Heart left ventricle (tissue), 16 donors: ENCODE data around the gene RBAK. TPM values are rescaled to one million over a fixed set of nuclear protein-coding genes. Genes with fewer than 3 reads are reported as not detected.
"Not testable (repeated sequence)": the region's sequence is repeated elsewhere in the genome, so short reads cannot be mapped to it uniquely, and the experiment has no call there.

Experiments used
- ATAC-seq, 4 donors: fragments of 200-7000 bp; cut with Tn5 transposase; one replicate each; pipeline ENCODE4 v1.9.1; 2020 to 2022; ENCODE audit warnings: moderate library complexity in 4 of 4, mild to moderate bottlenecking in 3 of 4, moderate number of reproducible peaks in 1 of 4
- DNase-seq, 5 donors: peaks; one replicate each; pipeline ENCODE4 v3.0.0-alpha.2; 2020
- H3K27ac ChIP-seq, 12 donors: fragments of 200-600 bp; sonication (generic) in 4 of 12; one replicate each; pipeline versions ENCODE4 v1.5.0 to v1.8.0; 2016 to 2022; ENCODE audit warnings: mild to moderate bottlenecking in 2 of 12
- H3K27me3 ChIP-seq, 9 donors: fragments of 200-600 bp; sonication (generic) in 2 of 9; one replicate each; pipeline versions ENCODE4 v1.5.1 to v1.8.0; 2016 to 2022; ENCODE audit warnings: mild to moderate bottlenecking in 3 of 9
- H3K36me3 ChIP-seq, 9 donors: fragments of 200-600 bp; sonication (generic) in 2 of 9; one replicate each; pipeline versions ENCODE4 v1.5.0 to v1.8.0; 2018 to 2022; ENCODE audit warnings: mild to moderate bottlenecking in 2 of 9
- H3K4me1 ChIP-seq, 12 donors: fragments of 200-600 bp; sonication (generic) in 4 of 12; one replicate each; pipeline versions ENCODE4 v1.5.0 to v1.8.0; 2016 to 2022; ENCODE audit warnings: mild to moderate bottlenecking in 3 of 12
- H3K4me3 ChIP-seq, 12 donors: fragments of 200-600 bp; sonication (generic) in 4 of 12; one replicate each; pipeline versions ENCODE4 v1.5.0 to v1.8.0; 2017 to 2022; ENCODE audit warnings: mild to moderate bottlenecking in 9 of 12, moderate library complexity in 4 of 12
- H3K9me3 ChIP-seq, 12 donors: fragments of 200-600 bp; sonication (generic) in 4 of 12; one replicate each; pipeline versions ENCODE4 v1.5.0 to v1.8.0; 2016 to 2022; ENCODE audit warnings: mild to moderate bottlenecking in 1 of 12
- CTCF ChIP-seq, 12 donors: fragments of 200-600 bp; sonication (generic) in 4 of 12; IDR thresholded peaks; one replicate each; pipeline versions ENCODE4 v1.5.0 to v1.8.0; 2018 to 2022; ENCODE audit warnings: antibody characterized with exemption in 12 of 12, mild to moderate bottlenecking in 5 of 12
- POLR2A ChIP-seq, 2 donors: fragments of 450-650 bp; IDR thresholded peaks; one replicate each; pipeline ENCODE4 v1.6.1; 2017; ENCODE audit warnings: antibody characterized with exemption in 2 of 2, mild to moderate bottlenecking in 2 of 2, moderate library complexity in 2 of 2
- WGBS, 4 donors: extraction: QIAGEN DNeasy Blood & Tissue Kit in 2 of 4; methylation state at CpG; one replicate each; pipeline versions ENCODE4 v1.1.5 to v1.1.7; 2013 to 2018; 5-methylcytosine and 5-hydroxymethylcytosine counted together
- intact Hi-C, 10 donors: fragments of 100-400 bp; cut with DNase I; formaldehyde crosslinking; loops; one replicate each; pipeline versions ENCODE4 v1.11.1 to v1.14.2; 2022
- polyA plus RNA-seq, 2 donors: library from polyadenylated mRNA; stranded (reverse); fragments of 200-250 nt; gene quantifications; one replicate each; pipeline ENCODE4 v1.2.3, GENCODE V29; 2013
- total RNA-seq, 9 donors: library from RNA; depleted of rRNA in 2 of 9; stranded (reverse); fragments of >200 nt in 2 of 9; fragmentation: NEBNext Ultra II Directional in 3 of 9; extraction: Animal tissue kit (Norgen Biotek cat#: 25700) in 3 of 9; gene quantifications; one replicate each; pipeline versions ENCODE4 v1.1.0 to v1.2.4, GENCODE V29; 2016 to 2023
- donor health status: ischemic (EF 13 %, LVEDD 7.1; RV severe dilation, severe dysfunction).
- donor health status: healthy with polysubstance abuse.
- donor health status: DM: no; HTN: yes; CAD: no.
- donor health status: DM: no; HTN: no; CAD: no.
- donor health status: ischemic (EF 25% LVEDD 6.9; RV normal size, moderate dysfunction).
- donor health status: ischemic (EF 25% LVEDD 5.7; RV mildly dilated, moderate dysfunction).
- donor health status: healthy.
- donor health status: DM: yes; HTN: yes; CAD: no.
- donor health status: ischemic (EF 35%, LVEDD 5.7; RV mildly dilated, moderate dysfunction).
- donor health status: nonischemic (EF 11% LVEDD 7.7; RV severe dilation, severe dysfunction).
- donor health status: DM: yes; HTN: yes; CAD: no.
- donor health status: PGD.
- donor health status: ischemic (EF 29% LVEDD 5.4; RV normal size, mild dysfunction).
- donor health status: nonischemic (EF 23%, LVEDD 6.1; RV moderate dilation, normal function).

The RBAK gene
- total and polyA plus RNA-seq, 11 donors, result 4.2 to 10.6 (median 8.1) TPM

DNA sequence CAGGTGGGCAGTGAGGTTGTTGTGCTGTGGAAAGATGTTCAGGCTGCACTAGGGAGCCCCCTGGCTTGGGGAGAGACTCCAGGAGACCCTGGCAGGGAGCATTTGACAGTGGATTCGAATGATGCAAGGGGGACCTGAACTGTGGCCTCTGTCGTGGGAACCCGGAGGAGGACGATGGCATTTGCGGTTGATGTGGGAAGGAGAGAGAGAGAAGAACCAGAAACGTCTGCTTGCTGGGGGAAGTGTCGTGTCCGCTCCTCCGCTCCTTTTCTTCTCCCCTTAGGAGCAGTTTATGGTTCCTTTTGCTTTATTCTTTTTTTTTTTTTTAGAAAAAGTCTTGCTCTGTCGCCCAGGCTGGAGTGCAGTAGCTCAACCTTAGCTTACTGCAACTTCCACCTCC, 12.5 kb upstream of the RBAK start:
- ATAC-seq, H3K9me3 ChIP-seq, H3K4me3 ChIP-seq, H3K27me3 ChIP-seq, DNase-seq, intact Hi-C loops, H3K4me1 ChIP-seq, H3K27ac ChIP-seq, H3K36me3 ChIP-seq: not testable (repeated sequence)
- 78 to 95% (median 86%) methylated on average over 10 of the region's 10 CpGs for WGBS, 4 donors

- DNase-seq (no peak), ATAC-seq (no peak)
- Histone ChIP-seq H3K4me3 (no peak overlapping the region), H3K9me3 (no peaks in the 10 kb centered on the region), H3K36me3 (peaks cover 0 to 3% (median 0%) of the 10 kb centered on the region in 9 donors), H3K27me3 (no peaks in the 10 kb centered on the region), H3K27ac (no peak overlapping the region), H3K4me1 (no peaks in the 10 kb centered on the region)
- no peak for TF ChIP-seq POLR2A (IDR thresholded peaks at IDR 0.05)
- WGBS, 4 donors, result 87 to 92% (median 90%) methylated on average over 9 of the region's 9 CpGs
- intact Hi-C loops, result no loop called here
Observed at GRCh38 chr7:5035276-5035675, 10.4 kb upstream of the RBAK start.

GRCh38 chr7:5036446-5036845, 9.2 kb upstream of the RBAK start:
- ATAC-seq, result no peak
- H3K27me3 ChIP-seq, result no peaks in the 10 kb centered on the region
- H3K27ac ChIP-seq, result no peak overlapping the region
- no peak for DNase-seq
- no peaks in the 10 kb centered on the region for H3K9me3 ChIP-seq
- WGBS, 4 donors, result 77 to 88% (median 82%) methylated on average over 9 of the region's 9 CpGs
- no peak overlapping the region for H3K4me3 ChIP-seq
- H3K4me1 ChIP-seq, result no peaks in the 10 kb centered on the region
- intact Hi-C loops, result no loop called here
- TF ChIP-seq CTCF (IDR thresholded peaks at IDR 0.05), result no peak
- no peak for TF ChIP-seq POLR2A (IDR thresholded peaks at IDR 0.05)
- H3K36me3 ChIP-seq, result peaks cover 0 to 3% (median 0%) of the 10 kb centered on the region in 9 donors

GRCh38 chr7:5041047-5041446, 4.6 kb upstream of the RBAK start:
- H3K4me3 ChIP-seq, result no peak overlapping the region
- no peak for ATAC-seq
- WGBS, 4 donors, result 75 to 84% (median 79%) methylated on average over 5 of the region's 5 CpGs
- H3K4me1 ChIP-seq, result peaks cover 0 to 3% (median 0%) of the 10 kb centered on the region in 12 donors
- intact Hi-C loops, result no loop called here
- peaks cover 0 to 3% (median 0%) of the 10 kb centered on the region in 9 donors for H3K36me3 ChIP-seq
- H3K9me3 ChIP-seq, result no peaks in the 10 kb centered on the region
- no peak overlapping the region for H3K27ac ChIP-seq
- H3K27me3 ChIP-seq, result no peaks in the 10 kb centered on the region
- no peak for TF ChIP-seq CTCF (IDR thresholded peaks at IDR 0.05)
- no peak for TF ChIP-seq POLR2A (IDR thresholded peaks at IDR 0.05)
- DNase-seq, result no peak

- DNase-seq, result no peak
- no peaks in the 10 kb centered on the region for H3K9me3 ChIP-seq
- 57 to 76% (median 71%) methylated on average over 2 of the region's 2 CpGs for whole genome bisulfite sequencing, 4 donors
- no peak overlapping the region for H3K27ac ChIP-seq
- peaks cover 0 to 10% (median 5%) of the 10 kb centered on the region in 12 donors for H3K4me1 ChIP-seq
- H3K27me3 ChIP-seq, result no peaks in the 10 kb centered on the region
- intact Hi-C loops, result no loop called here
- no peak for TF ChIP-seq POLR2A (IDR thresholded peaks at IDR 0.05)
- TF ChIP-seq CTCF (IDR thresholded peaks at IDR 0.05), result no peak
- H3K4me3 ChIP-seq, result no peak overlapping the region
- no peak for ATAC-seq
- peaks cover 0 to 7% (median 0%) of the 10 kb centered on the region in 9 donors for H3K36me3 ChIP-seq
Observed at GRCh38 chr7:5043661-5044060, 2.0 kb upstream of the RBAK start.

DNA sequence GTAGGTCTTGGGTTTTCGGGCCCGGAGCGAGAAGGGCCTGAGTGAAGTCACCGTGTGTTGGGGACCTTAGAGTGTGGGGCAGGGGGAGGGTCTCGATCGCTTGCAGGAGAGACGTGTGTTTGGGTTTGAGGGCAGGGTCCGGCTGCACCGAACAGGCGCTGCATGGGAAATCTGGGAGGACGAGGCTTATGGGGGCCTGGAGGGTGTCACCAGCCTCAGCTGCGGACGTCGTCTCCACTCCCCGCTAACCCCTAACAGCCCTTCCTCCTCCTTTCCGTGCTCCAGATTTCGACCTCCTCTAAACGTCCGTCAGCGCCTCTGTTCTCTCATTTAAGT, 705 bp downstream of the RBAK start:
- not testable (repeated sequence) for ATAC-seq, H3K27me3 ChIP-seq, DNase-seq, H3K4me1 ChIP-seq
- WGBS, 4 donors, result 0% methylated on average over 17 to 20 of the region's 20 CpGs
- peaks cover 3 to 34% (median 25%) of the 10 kb centered on the region in 9 donors for H3K36me3 ChIP-seq
- peaks cover 0 to 16% (median 3%) of the 10 kb centered on the region in 12 donors for H3K9me3 ChIP-seq
- H3K4me3 ChIP-seq, result peak overlapping the region; percentile 63 to 97 (median 83)
- intact Hi-C loops, result loop anchor here in 1 of 10 donors (5.0 kb wide), 1 partner anchor 74 kb away; no protein-coding TSS in a partner anchor
- peak overlapping the region; percentile 70 to 93 (median 86) for H3K27ac ChIP-seq

- ATAC-seq, DNase-seq, H3K27ac ChIP-seq, H3K27me3 ChIP-seq, H3K4me1 ChIP-seq: not testable (repeated sequence)
- Histone ChIP-seq H3K9me3 (peaks cover 0 to 23% (median 10%) of the 10 kb centered on the region in 12 donors), H3K36me3 (peaks cover 3 to 42% (median 29%) of the 10 kb centered on the region in 9 donors), H3K4me3 (peak overlapping the region in 5 of 12 donors; percentile 16 to 93 (median 80))
- 95 to 99% (median 96%) methylated on average over 2 of the region's 2 CpGs for WGBS, 4 donors
- intact Hi-C loops, result loop anchor here in 1 of 10 donors (5.0 kb wide), 1 partner anchor 75 kb away; no protein-coding TSS in a partner anchor
Observed at GRCh38 chr7:5047127-5047526, 1.5 kb downstream of the RBAK start.
